Mammary epithelial cell (primary cell): ENCODE data around the gene CSNK2A3.

Experiments
- CTCF ChIP-seq, 2 donors: IDR thresholded peaks in 1 of 2; conservative IDR thresholded peaks in 1 of 2; 2 replicates each; pipeline ENCODE4 v1.5.1; 2011 to 2012; ENCODE audit warnings: inconsistent platforms in 2 of 2, low read length in 2 of 2, mild to moderate bottlenecking in 2 of 2, control low read depth in 1 of 2, low read depth in 1 of 2; ENCODE audit not compliant: insufficient read depth in 1 of 2; ENCODE audit errors: extremely low read depth in 1 of 2
- EZH2 ChIP-seq: IDR thresholded peaks from 2 replicates; pipeline ENCODE4 v1.6.1; 2012; ENCODE audit warnings: low read length, inconsistent platforms, borderline replicate concordance

DNA sequence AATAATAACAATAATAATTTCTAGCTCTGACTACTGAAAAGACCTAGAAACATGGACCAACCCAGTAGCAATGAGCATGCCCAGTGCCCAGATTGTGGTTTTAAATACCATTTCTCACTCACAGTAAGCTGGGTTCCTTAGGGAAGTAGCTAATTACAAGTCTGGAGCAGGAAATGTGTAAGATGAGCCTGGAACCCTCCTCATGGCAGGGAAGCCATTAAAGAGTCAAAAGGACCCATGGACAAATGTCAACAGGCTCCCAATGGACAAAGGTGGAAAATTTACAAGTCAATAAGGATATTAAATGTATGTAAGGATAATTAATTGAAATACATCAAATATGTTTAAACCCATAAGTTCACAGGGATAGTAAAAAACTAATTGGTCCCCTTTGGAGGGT lies 10.6 kb upstream of the CSNK2A3 start:
- TF ChIP-seq CTCF (conservative IDR thresholded peaks at IDR 0.05 in 1 of 2, IDR thresholded peaks at IDR 0.05 in 1 of 2; ENCODE audit: extremely low read depth in 1 of 2, insufficient read depth in 1 of 2, low read depth in 1 of 2, low read length in 2 of 2), result no peak
- TF ChIP-seq EZH2, result no peak
